Neural progenitor cell (in vitro differentiated cells): ENCODE measurements around the gene CDAN1.

Experiments
- EZH2 ChIP-seq: fragments of 200-600 bp; sonication (generic); IDR thresholded peaks from 2 replicates; pipeline ENCODE4 v1.6.1; 2017; ENCODE audit warnings: antibody characterized with exemption, mild to moderate bottlenecking, moderate library complexity
- EZH2phosphoT487 ChIP-seq: fragments of 200-600 bp; sonication (generic); IDR thresholded peaks from 2 replicates; pipeline ENCODE4 v1.6.1; 2017; ENCODE audit warnings: antibody characterized with exemption
- TF ChIP-seq, protein P1 (sequence below): fragments of 200-600 bp; sonication (generic); IDR thresholded peaks from 2 replicates; pipeline ENCODE4 v1.5.1; 2017; ENCODE audit warnings: antibody characterized with exemption, mild to moderate bottlenecking

DNA sequence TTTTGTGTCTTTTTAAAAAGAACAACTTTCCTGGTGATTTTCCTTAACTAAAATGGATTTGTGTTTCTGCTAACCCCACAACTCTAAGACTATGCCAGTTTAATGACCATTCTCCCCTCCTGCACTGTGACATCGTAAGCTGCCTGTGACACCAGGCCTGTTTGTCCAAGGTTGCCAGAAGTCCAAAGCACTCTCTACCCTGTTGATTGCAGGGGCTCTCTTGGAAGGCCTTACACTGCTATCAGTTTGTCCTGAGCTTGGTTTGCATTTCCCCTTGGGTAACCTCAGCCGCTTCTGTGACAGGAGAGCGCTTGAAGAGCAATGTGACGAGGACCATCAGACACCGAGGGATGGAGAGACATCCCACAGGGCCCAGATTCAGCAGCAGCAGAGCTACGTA lies 55.8 kb downstream of the CDAN1 start:
- TF ChIP-seq, protein P1, sequence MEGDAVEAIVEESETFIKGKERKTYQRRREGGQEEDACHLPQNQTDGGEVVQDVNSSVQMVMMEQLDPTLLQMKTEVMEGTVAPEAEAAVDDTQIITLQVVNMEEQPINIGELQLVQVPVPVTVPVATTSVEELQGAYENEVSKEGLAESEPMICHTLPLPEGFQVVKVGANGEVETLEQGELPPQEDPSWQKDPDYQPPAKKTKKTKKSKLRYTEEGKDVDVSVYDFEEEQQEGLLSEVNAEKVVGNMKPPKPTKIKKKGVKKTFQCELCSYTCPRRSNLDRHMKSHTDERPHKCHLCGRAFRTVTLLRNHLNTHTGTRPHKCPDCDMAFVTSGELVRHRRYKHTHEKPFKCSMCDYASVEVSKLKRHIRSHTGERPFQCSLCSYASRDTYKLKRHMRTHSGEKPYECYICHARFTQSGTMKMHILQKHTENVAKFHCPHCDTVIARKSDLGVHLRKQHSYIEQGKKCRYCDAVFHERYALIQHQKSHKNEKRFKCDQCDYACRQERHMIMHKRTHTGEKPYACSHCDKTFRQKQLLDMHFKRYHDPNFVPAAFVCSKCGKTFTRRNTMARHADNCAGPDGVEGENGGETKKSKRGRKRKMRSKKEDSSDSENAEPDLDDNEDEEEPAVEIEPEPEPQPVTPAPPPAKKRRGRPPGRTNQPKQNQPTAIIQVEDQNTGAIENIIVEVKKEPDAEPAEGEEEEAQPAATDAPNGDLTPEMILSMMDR, result no peak
- TF ChIP-seq EZH2, result no peak
- TF ChIP-seq EZH2phosphoT487, result no peak
